ENCODE results near the gene SYNDIG1.

GRCh38 chr20:24653306-24653705 is 183.9 kb downstream of the SYNDIG1 start:
- TF ChIP-seq CTCF (conservative IDR thresholded peaks at IDR 0.05; ENCODE audit: low read depth, low read length), result no peak
- no peak for TF ChIP-seq EZH2 (IDR thresholded peaks at IDR 0.05; ENCODE audit: low read length, unreplicated experiment)

Data from PC-3 (cell line).